GM19395 (cell line): ENCODE results near the gene MRPS25.
"Not testable (repeated sequence)": the region's sequence is repeated elsewhere in the genome, so short reads cannot be mapped to it uniquely, and the experiment has no call there.

Experiments used
- ATAC-seq: cut with Tn5 transposase; IDR thresholded peaks from one replicate; pipeline ENCODE4 v1.9.1; 2021; ENCODE audit warnings: mild to moderate bottlenecking, moderate library complexity; ENCODE audit not compliant: unreplicated experiment

Gene MRPS25

GRCh38 chr3:15044326-15044725 is 20.8 kb downstream of the MRPS25 start:
- no peak for ATAC-seq

- no peak for ATAC-seq
These were observed 21.5 kb downstream of the MRPS25 start for GRCh38 chr3:15043408-15044171.

- no peak for ATAC-seq
These were observed 22.2 kb downstream of the MRPS25 start for GRCh38 chr3:15042936-15043335.

- no peak for ATAC-seq
These were observed 23.2 kb downstream of the MRPS25 start for GRCh38 chr3:15041950-15042349.

- no peak for ATAC-seq
These were observed 24.3 kb downstream of the MRPS25 start for GRCh38 chr3:15040844-15041243.

GRCh38 chr3:15038306-15038705 is 26.8 kb downstream of the MRPS25 start:
- no peak for ATAC-seq

- ATAC-seq: no peak
These were observed 32.0 kb downstream of the MRPS25 start for GRCh38 chr3:15033103-15033502.

GRCh38 chr3:15032650-15033049 is 32.5 kb downstream of the MRPS25 start:
- ATAC-seq: no peak

- no peak for ATAC-seq
These were observed 35.5 kb downstream of the MRPS25 start for GRCh38 chr3:15029625-15030024.

- ATAC-seq: no peak
These were observed 41.4 kb downstream of the MRPS25 start for GRCh38 chr3:15023719-15024118.

GRCh38 chr3:15023249-15023648 is 41.9 kb downstream of the MRPS25 start:
- no peak for ATAC-seq

GRCh38 chr3:15017191-15017590 is 47.9 kb downstream of the MRPS25 start:
- ATAC-seq: no peak

- no peak for ATAC-seq
These were observed 49.7 kb downstream of the MRPS25 start for GRCh38 chr3:15015456-15015855.

- no peak for ATAC-seq
These were observed 50.3 kb downstream of the MRPS25 start for GRCh38 chr3:15014606-15015328.

- no peak for ATAC-seq
These were observed 53.9 kb downstream of the MRPS25 start for GRCh38 chr3:15011174-15011573.

- ATAC-seq: no peak
These were observed 54.5 kb downstream of the MRPS25 start for GRCh38 chr3:15010664-15011063.

GRCh38 chr3:15009167-15009566 is 55.9 kb downstream of the MRPS25 start:
- ATAC-seq: no peak

- ATAC-seq: no peak
These were observed 57.4 kb downstream of the MRPS25 start for GRCh38 chr3:15007681-15008141.

GRCh38 chr3:14999182-14999581 is 65.9 kb downstream of the MRPS25 start:
- not testable (repeated sequence) for ATAC-seq
